Measurements from ENCODE around the gene GKAP1.
"Not testable (repeated sequence)": the region's sequence is repeated elsewhere in the genome, so short reads cannot be mapped to it uniquely, and the experiment has no call there.

Gene GKAP1

GRCh38 chr9:83733739-83734138, 83.8 kb downstream of the GKAP1 start:
- Histone ChIP-seq H3K36me3 (ENCODE audit: insufficient read depth, low read length) (0 out of 2 replicates have a peak, but pooled peaks cover 5% of the 10 kb centered on the region), H3K4me3 (ENCODE audit: low read length, poor library complexity, severe bottlenecking) (no peak overlapping the region), H3K9me3 (ENCODE audit: insufficient read depth, low read depth, low read length) (no peaks in the 10 kb centered on the region), H3K4me1 (ENCODE audit: insufficient read depth, low read length, poor library complexity, severe bottlenecking) (no peaks in the 10 kb centered on the region), H3K9ac (ENCODE audit: low read depth, low read length, poor library complexity, severe bottlenecking) (no peak overlapping the region), H3K4me2 (ENCODE audit: low read depth, low read length, poor library complexity, severe bottlenecking) (no peak overlapping the region), H4K20me1 (ENCODE audit: insufficient read depth, low read length, poor library complexity, severe bottlenecking) (no peaks in the 10 kb centered on the region), H3K9me2 (replicated peaks; ENCODE audit: low read depth, low read length) (no peaks in the 10 kb centered on the region), H2AFZ (ENCODE audit: low read length) (no peak overlapping the region), H3K27me3 (ENCODE audit: insufficient read depth, low read length, poor library complexity, severe bottlenecking) (no peaks in the 10 kb centered on the region), H3F3A (ENCODE audit: low read depth) (no peaks in the 10 kb centered on the region), H3K79me2 (ENCODE audit: insufficient read depth, low read length) (no peaks in the 10 kb centered on the region)
- TF ChIP-seq, protein P1, sequence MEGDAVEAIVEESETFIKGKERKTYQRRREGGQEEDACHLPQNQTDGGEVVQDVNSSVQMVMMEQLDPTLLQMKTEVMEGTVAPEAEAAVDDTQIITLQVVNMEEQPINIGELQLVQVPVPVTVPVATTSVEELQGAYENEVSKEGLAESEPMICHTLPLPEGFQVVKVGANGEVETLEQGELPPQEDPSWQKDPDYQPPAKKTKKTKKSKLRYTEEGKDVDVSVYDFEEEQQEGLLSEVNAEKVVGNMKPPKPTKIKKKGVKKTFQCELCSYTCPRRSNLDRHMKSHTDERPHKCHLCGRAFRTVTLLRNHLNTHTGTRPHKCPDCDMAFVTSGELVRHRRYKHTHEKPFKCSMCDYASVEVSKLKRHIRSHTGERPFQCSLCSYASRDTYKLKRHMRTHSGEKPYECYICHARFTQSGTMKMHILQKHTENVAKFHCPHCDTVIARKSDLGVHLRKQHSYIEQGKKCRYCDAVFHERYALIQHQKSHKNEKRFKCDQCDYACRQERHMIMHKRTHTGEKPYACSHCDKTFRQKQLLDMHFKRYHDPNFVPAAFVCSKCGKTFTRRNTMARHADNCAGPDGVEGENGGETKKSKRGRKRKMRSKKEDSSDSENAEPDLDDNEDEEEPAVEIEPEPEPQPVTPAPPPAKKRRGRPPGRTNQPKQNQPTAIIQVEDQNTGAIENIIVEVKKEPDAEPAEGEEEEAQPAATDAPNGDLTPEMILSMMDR (conservative IDR thresholded peaks at IDR 0.05; ENCODE audit: low read length), result no peak
- TF ChIP-seq EZH2phosphoT487 (IDR thresholded peaks at IDR 0.05; ENCODE audit: borderline replicate concordance), result no peak

DNA sequence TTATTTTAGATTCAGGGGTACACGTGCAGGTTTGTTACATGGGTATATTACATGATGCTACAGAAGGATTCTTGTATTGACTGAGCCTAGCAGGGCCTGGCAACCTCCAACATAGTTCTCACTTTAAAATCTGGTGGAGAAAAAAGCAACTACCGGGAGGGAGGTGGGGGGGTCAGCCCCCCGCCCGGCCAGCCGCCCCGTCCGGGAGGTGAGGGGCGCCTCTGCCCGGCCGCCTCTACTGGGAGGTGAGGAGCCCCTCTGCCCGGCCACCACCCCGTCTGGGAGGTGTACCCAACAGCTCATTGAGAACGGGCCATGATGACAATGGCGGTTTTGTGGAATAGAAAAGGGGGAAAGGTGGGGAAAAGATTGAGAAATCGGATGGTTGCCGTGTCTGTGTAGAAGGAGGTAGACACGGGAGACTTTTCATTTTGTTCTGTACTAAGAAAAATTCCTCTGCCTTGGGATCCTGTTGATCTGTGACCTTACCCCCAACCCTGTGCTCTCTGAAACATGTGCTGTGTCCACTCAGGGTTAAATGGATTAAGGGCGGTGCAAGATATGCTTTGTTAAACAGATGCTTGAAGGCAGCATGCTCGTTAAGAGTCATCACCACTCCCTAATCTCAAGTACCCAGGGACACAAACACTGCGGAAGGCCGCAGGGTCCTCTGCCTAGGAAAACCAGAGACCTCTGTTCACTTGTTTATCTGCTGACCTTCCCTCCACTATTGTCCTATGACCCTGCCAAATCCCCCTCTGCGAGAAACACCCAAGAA, 88.8 kb downstream of the GKAP1 start:
- H3K9me2 ChIP-seq (replicated peaks; ENCODE audit: low read depth, low read length); H3K4me2 ChIP-seq (ENCODE audit: low read depth, low read length, poor library complexity, severe bottlenecking); H3K27me3 ChIP-seq (ENCODE audit: insufficient read depth, low read length, poor library complexity, severe bottlenecking); H3K9me3 ChIP-seq (ENCODE audit: insufficient read depth, low read depth, low read length); H3K79me2 ChIP-seq (ENCODE audit: insufficient read depth, low read length); H3K36me3 ChIP-seq (ENCODE audit: insufficient read depth, low read length); H3K4me3 ChIP-seq (ENCODE audit: low read length, poor library complexity, severe bottlenecking); H3F3A ChIP-seq (ENCODE audit: low read depth); H4K20me1 ChIP-seq (ENCODE audit: insufficient read depth, low read length, poor library complexity, severe bottlenecking); H3K4me1 ChIP-seq (ENCODE audit: insufficient read depth, low read length, poor library complexity, severe bottlenecking); H3K9ac ChIP-seq (ENCODE audit: low read depth, low read length, poor library complexity, severe bottlenecking); H2AFZ ChIP-seq (ENCODE audit: low read length): not testable (repeated sequence)

- Histone ChIP-seq H3K36me3 (ENCODE audit: insufficient read depth, low read length) (no peaks in the 10 kb centered on the region), H3F3A (ENCODE audit: low read depth) (no peaks in the 10 kb centered on the region), H3K9ac (ENCODE audit: low read depth, low read length, poor library complexity, severe bottlenecking) (no peak overlapping the region), H3K4me2 (ENCODE audit: low read depth, low read length, poor library complexity, severe bottlenecking) (no peak overlapping the region), H2AFZ (ENCODE audit: low read length) (no peak overlapping the region), H3K4me3 (ENCODE audit: low read length, poor library complexity, severe bottlenecking) (no peak overlapping the region), H3K4me1 (ENCODE audit: insufficient read depth, low read length, poor library complexity, severe bottlenecking) (no peaks in the 10 kb centered on the region), H3K27me3 (ENCODE audit: insufficient read depth, low read length, poor library complexity, severe bottlenecking) (no peaks in the 10 kb centered on the region), H3K79me2 (ENCODE audit: insufficient read depth, low read length) (no peaks in the 10 kb centered on the region), H4K20me1 (ENCODE audit: insufficient read depth, low read length, poor library complexity, severe bottlenecking) (no peaks in the 10 kb centered on the region), H3K9me2 (replicated peaks; ENCODE audit: low read depth, low read length) (no peaks in the 10 kb centered on the region), H3K9me3 (ENCODE audit: insufficient read depth, low read depth, low read length) (no peaks in the 10 kb centered on the region; the same call in 1 of the 2 replicates)
- TF ChIP-seq, protein P1 (conservative IDR thresholded peaks at IDR 0.05; ENCODE audit: low read length), result no peak
- no peak for TF ChIP-seq EZH2phosphoT487 (IDR thresholded peaks at IDR 0.05; ENCODE audit: borderline replicate concordance)
Measured at GRCh38 chr9:83724436-83724835, 93.1 kb downstream of the GKAP1 start.
